Left ventricle myocardium inferior (tissue), 1 donor: ENCODE data around the gene SPNS2. TPM values are rescaled to one million over a fixed set of nuclear protein-coding genes. Genes with fewer than 3 reads are reported as not detected.

Experiments used
- DNase-seq: peaks from one replicate; pipeline ENCODE4 v3.0.0-alpha.2; 2020
- H3K27ac ChIP-seq: fragments of 200-600 bp; replicated peaks from 2 replicates; pipeline ENCODE4 v1.8.0; 2021
- H3K27me3 ChIP-seq: fragments of 200-600 bp; 2 replicates; pipeline ENCODE4 v1.8.0; 2021; ENCODE audit warnings: low read depth
- H3K36me3 ChIP-seq: fragments of 200-600 bp; 2 replicates; pipeline ENCODE4 v1.8.0; 2021
- H3K4me1 ChIP-seq: fragments of 200-600 bp; 2 replicates; pipeline ENCODE4 v1.8.0; 2021
- H3K4me3 ChIP-seq: fragments of 200-600 bp; 2 replicates; pipeline ENCODE4 v1.8.0; 2021; ENCODE audit warnings: mild to moderate bottlenecking, moderate library complexity
- H3K9me3 ChIP-seq: fragments of 200-600 bp; replicated peaks from 2 replicates; pipeline ENCODE4 v1.8.0; 2021
- intact Hi-C: fragments of 100-400 bp; cut with micrococcal nuclease; formaldehyde crosslinking; loops from one replicate; pipeline ENCODE4 v1.11.0; 2022
- total RNA-seq: library from RNA; stranded (reverse); fragmentation: NEBNext Ultra II Directional; extraction: Animal tissue kit (Norgen Biotek cat#: 25700); gene quantifications from one replicate; pipeline ENCODE4 v1.2.1, GENCODE V29; 2021
- TF ChIP-seq, protein P1 (sequence below): fragments of 200-600 bp; IDR thresholded peaks from 2 replicates; pipeline ENCODE4 v1.8.0; 2021; ENCODE audit warnings: antibody characterized with exemption, mild to moderate bottlenecking, borderline replicate concordance
- donor health status: DM: no; HTN: yes; CAD: no; lungs with severe emphysema.

SPNS2 gene
- total RNA-seq, 1 donor from 2014 or later = 11.2 TPM

GRCh38 chr17:4503283-4504025 is 4.8 kb downstream of the SPNS2 start:
- Histone ChIP-seq H3K4me1 (peaks cover 95% of the 10 kb centered on the region), H3K27ac (peak overlapping the region; percentile 71), H3K36me3 (no peaks in the 10 kb centered on the region), H3K27me3 (peaks cover 21% of the 10 kb centered on the region), H3K4me3 (no peak overlapping the region), H3K9me3 (no peaks in the 10 kb centered on the region)
- TF ChIP-seq, protein P1, sequence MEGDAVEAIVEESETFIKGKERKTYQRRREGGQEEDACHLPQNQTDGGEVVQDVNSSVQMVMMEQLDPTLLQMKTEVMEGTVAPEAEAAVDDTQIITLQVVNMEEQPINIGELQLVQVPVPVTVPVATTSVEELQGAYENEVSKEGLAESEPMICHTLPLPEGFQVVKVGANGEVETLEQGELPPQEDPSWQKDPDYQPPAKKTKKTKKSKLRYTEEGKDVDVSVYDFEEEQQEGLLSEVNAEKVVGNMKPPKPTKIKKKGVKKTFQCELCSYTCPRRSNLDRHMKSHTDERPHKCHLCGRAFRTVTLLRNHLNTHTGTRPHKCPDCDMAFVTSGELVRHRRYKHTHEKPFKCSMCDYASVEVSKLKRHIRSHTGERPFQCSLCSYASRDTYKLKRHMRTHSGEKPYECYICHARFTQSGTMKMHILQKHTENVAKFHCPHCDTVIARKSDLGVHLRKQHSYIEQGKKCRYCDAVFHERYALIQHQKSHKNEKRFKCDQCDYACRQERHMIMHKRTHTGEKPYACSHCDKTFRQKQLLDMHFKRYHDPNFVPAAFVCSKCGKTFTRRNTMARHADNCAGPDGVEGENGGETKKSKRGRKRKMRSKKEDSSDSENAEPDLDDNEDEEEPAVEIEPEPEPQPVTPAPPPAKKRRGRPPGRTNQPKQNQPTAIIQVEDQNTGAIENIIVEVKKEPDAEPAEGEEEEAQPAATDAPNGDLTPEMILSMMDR = no peak
- no peak for DNase-seq
- intact Hi-C loops = no loop called here

DNA sequence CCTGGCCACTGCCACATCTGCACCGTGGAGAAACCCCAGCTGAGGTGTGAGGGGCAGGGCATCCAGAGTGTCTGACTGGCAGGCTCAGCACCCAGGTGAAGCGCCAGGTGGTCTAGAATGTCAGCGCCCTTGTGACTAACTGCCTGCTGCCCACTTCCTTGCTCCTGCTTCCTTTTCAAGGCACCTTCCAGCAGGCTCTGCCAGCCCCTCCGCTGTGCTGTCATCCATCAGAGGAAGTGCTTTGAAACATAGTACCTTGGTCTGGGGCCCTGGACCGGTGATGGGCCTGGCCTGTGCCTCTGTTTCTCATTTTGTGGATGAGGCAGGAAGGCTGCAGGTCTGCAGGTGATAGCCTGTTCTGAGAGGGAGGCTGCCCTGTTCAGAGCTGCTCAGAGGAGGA is 5.5 kb downstream of the SPNS2 start:
- intact Hi-C loops = no loop called here
- H3K27me3 ChIP-seq = peaks cover 21% of the 10 kb centered on the region
- no peaks in the 10 kb centered on the region for H3K9me3 ChIP-seq
- no peak overlapping the region for H3K4me3 ChIP-seq
- no peaks in the 10 kb centered on the region for H3K36me3 ChIP-seq
- TF ChIP-seq, protein P1 = no peak
- no peak for DNase-seq
- peak overlapping the region; percentile 71 for H3K27ac ChIP-seq
- H3K4me1 ChIP-seq = peaks cover 100% of the 10 kb centered on the region

DNA sequence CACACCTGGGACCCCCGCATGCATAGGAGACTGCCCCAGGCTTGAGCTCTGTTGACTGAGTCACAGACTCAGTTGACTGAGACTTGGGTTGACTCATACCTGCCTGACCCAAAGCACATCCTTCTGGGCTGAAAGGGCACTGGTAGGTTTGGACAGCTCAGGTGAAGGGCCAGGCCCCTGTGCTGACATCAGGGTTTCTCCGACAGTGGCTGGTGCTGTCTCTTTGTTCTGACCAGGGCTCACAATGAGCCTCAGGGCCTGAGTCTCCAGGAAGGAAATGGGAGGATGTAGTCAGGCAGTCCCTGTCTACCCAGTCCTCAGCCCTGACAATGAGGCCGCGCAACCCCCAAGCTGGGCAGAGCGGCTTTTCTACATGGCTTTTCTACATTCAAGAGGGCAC is 6.5 kb downstream of the SPNS2 start:
- no peak for DNase-seq
- intact Hi-C loops = no loop called here
- TF ChIP-seq, protein P1 = no peak
- no peaks in the 10 kb centered on the region for H3K36me3 ChIP-seq
- H3K4me3 ChIP-seq = peak overlapping the region; percentile 6
- peaks cover 12% of the 10 kb centered on the region for H3K27me3 ChIP-seq
- H3K27ac ChIP-seq = peak overlapping the region; percentile 71
- peaks cover 100% of the 10 kb centered on the region for H3K4me1 ChIP-seq
- H3K9me3 ChIP-seq = no peaks in the 10 kb centered on the region

DNA sequence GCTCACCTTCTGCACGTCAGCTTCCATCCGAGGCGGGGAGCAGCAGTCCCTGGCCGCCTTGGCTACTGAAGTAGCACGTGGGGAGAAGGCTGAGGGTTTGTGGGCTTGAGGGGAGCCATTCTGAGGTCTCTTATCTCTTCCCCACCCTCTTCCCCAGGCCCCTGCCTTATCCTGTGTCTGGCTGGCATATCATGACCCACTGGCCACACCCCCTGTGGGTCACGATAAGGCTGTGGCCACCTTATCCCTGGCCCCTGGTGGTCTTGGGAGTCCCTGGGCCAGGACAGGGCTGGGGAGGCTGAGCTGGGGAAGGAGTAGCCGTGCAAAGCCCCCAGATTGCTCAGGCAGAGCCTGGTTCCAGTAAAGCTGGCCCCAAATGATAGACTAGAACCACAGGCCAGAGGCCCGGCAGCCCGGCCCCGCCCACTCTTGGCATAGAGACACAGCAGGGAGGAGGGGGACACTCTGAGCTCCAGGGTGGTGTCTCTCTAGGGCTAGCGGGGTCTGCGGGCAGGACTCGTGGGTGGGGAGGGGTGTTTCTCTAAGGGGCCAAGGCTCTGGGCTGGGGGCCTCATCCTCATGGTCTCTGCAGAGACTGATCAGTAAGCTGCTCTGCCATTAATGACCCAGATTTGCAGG is 7.6 kb downstream of the SPNS2 start:
- intact Hi-C loops = no loop called here
- Histone ChIP-seq H3K4me3 (no peak overlapping the region), H3K36me3 (no peaks in the 10 kb centered on the region), H3K4me1 (peaks cover 100% of the 10 kb centered on the region), H3K9me3 (no peaks in the 10 kb centered on the region), H3K27me3 (peaks cover 4% of the 10 kb centered on the region), H3K27ac (peak overlapping the region; percentile 39)
- TF ChIP-seq, protein P1 = no peak
- DNase-seq = no peak

GRCh38 chr17:4506892-4507291 is 8.2 kb downstream of the SPNS2 start:
- intact Hi-C loops = no loop called here
- no peaks in the 10 kb centered on the region for H3K9me3 ChIP-seq
- peak; percentile 56 for DNase-seq
- TF ChIP-seq, protein P1 = no peak
- no peaks in the 10 kb centered on the region for H3K36me3 ChIP-seq
- peaks cover 100% of the 10 kb centered on the region for H3K4me1 ChIP-seq
- no peaks in the 10 kb centered on the region for H3K27me3 ChIP-seq
- no peak overlapping the region for H3K4me3 ChIP-seq
- peak overlapping the region; percentile 39 for H3K27ac ChIP-seq
